ENCODE results near the gene ZFYVE26. TPM values are rescaled to one million over a fixed set of nuclear protein-coding genes. Genes with fewer than 3 reads are reported as not detected.

ZFYVE26 gene
- total RNA-seq, 4 donors from 2014 or later, result 14.3 to 45.9 (median 28.2) TPM

Small RNA genes lying within 50 kb of the gene (small RNA-seq; reads per million reads assigned to genes)
- gene AL049779.3 (not detected), gene RN7SL369P (not detected)

Other genes starting within 250 kb of the ZFYVE26 start
- 10 to 100 TPM; 12.8 to 27.1 (median 14.0) TPM for gene PIGH, start 216.3 kb downstream of the ZFYVE26 start, total RNA-seq
- 1 to 10 TPM in 2 of 4 donors, under 1 TPM in 1, not detected in 1; 0.51 to 3.7 (median 2.8) TPM for gene ARG2, start 196.7 kb downstream of the ZFYVE26 start, total RNA-seq
- gene VTI1B, start 142.0 kb downstream of the ZFYVE26 start, total RNA-seq, result 100 to 1,000 TPM in 1 of 4 donors, 10 to 100 TPM in 3; 39.0 to 333 (median 48.6) TPM
- 10 to 100 TPM; 19.1 to 90.1 (median 39.0) TPM for gene RDH11, start 120.8 kb downstream of the ZFYVE26 start, total RNA-seq
- not detected for gene RDH12, start 114.7 kb downstream of the ZFYVE26 start, total RNA-seq
- 10 to 100 TPM; 29.5 to 100.0 (median 70.3) TPM for gene RAD51B, start 3.2 kb upstream of the ZFYVE26 start, total RNA-seq

All from uterus (tissue), 4 donors.